Testis (tissue), 2 donors: ENCODE results near the gene URB1.

Source experiments
- CTCF ChIP-seq, 3 experiments: fragments of 450-650 bp in 2 of 3; fragments of 200-600 bp in 1 of 3; sonication (generic) in 1 of 3; IDR thresholded peaks; one replicate each; pipeline ENCODE4 v1.5.1; 2016 to 2019; ENCODE audit warnings: antibody characterized with exemption in 3 of 3, mild to moderate bottlenecking in 2 of 3, moderate library complexity in 1 of 3
- POLR2A ChIP-seq: fragments of 450-650 bp; IDR thresholded peaks from one replicate; pipeline ENCODE4 v1.6.1; 2017; ENCODE audit warnings: antibody characterized with exemption, mild to moderate bottlenecking, moderate library complexity

- TF ChIP-seq POLR2A (no peak), CTCF (IDR thresholded peaks at IDR 0.05) (no peak)
Measured at GRCh38 chr21:32282992-32283391, 109.8 kb downstream of the URB1 start.
